ENCODE results near the gene DLG1. TPM values are rescaled to one million over a fixed set of nuclear protein-coding genes. Genes with fewer than 3 reads are reported as not detected.
"Not testable (repeated sequence)": the region's sequence is repeated elsewhere in the genome, so short reads cannot be mapped to it uniquely, and the experiment has no call there.

The DLG1 gene
- total and polyA plus RNA-seq, 2 donors from 2014 or later, result 19.4 to 101 TPM

- Histone ChIP-seq H3K36me3 (ENCODE audit: control insufficient read depth in 2 of 3, insufficient read depth in 3 of 3, low read length in 3 of 3) (no peaks in the 10 kb centered on the region), H3K9me3 (ENCODE audit: control insufficient read depth in 2 of 3, insufficient read depth in 1 of 3, low read length in 3 of 3) (no peaks in the 10 kb centered on the region), H3K27me3 (ENCODE audit: control insufficient read depth, insufficient read depth, low read length) (no peaks in the 10 kb centered on the region), H3K4me3 (ENCODE audit: low read length in 3 of 3) (no peak overlapping the region), H3K27ac (ENCODE audit: low read depth in 2 of 2, low read length in 2 of 2) (no peak overlapping the region), H3K4me1 (ENCODE audit: control insufficient read depth in 2 of 3, insufficient read depth in 2 of 3, low read depth in 1 of 3, low read length in 3 of 3) (peaks cover 0 to 3% (median 0%) of the 10 kb centered on the region in 3 donors), H3K9ac (ENCODE audit: low read length in 3 of 3) (no peak overlapping the region)
- intact Hi-C loops (cut with DNase I), result no loop called here
- FAIRE-seq (no peak), DNase-seq (no peak)
- TF ChIP-seq CTCF (IDR thresholded peaks at IDR 0.05; ENCODE audit: borderline replicate concordance, extremely low read depth, insufficient read depth), result no peak
These were observed 86.1 kb downstream of the DLG1 start for GRCh38 chr3:197212290-197212689.

- intact Hi-C loops (cut with DNase I); H3K36me3 ChIP-seq (ENCODE audit: control insufficient read depth in 2 of 3, insufficient read depth in 3 of 3, low read length in 3 of 3); FAIRE-seq; H3K4me3 ChIP-seq (ENCODE audit: low read length in 3 of 3); H3K9ac ChIP-seq (ENCODE audit: low read length in 3 of 3); H3K9me3 ChIP-seq (ENCODE audit: control insufficient read depth in 2 of 3, insufficient read depth in 1 of 3, low read length in 3 of 3); H3K27me3 ChIP-seq (ENCODE audit: control insufficient read depth, insufficient read depth, low read length); DNase-seq; H3K27ac ChIP-seq (ENCODE audit: low read depth in 2 of 2, low read length in 2 of 2); H3K4me1 ChIP-seq (ENCODE audit: control insufficient read depth in 2 of 3, insufficient read depth in 2 of 3, low read depth in 1 of 3, low read length in 3 of 3): not testable (repeated sequence)
These were observed 86.7 kb downstream of the DLG1 start for GRCh38 chr3:197211698-197212097.

GRCh38 chr3:197209366-197210260 lies 88.8 kb downstream of the DLG1 start:
- Histone ChIP-seq H3K27ac (ENCODE audit: low read depth in 2 of 2, low read length in 2 of 2) (no peak overlapping the region), H3K4me3 (ENCODE audit: low read length in 3 of 3) (no peak overlapping the region), H3K9ac (ENCODE audit: low read length in 3 of 3) (no peak overlapping the region), H3K36me3 (ENCODE audit: control insufficient read depth in 2 of 3, insufficient read depth in 3 of 3, low read length in 3 of 3) (no peaks in the 10 kb centered on the region), H3K4me1 (ENCODE audit: control insufficient read depth in 2 of 3, insufficient read depth in 2 of 3, low read depth in 1 of 3, low read length in 3 of 3) (peaks cover 0 to 3% (median 0%) of the 10 kb centered on the region in 3 donors), H3K27me3 (ENCODE audit: control insufficient read depth, insufficient read depth, low read length) (no peaks in the 10 kb centered on the region), H3K9me3 (ENCODE audit: control insufficient read depth in 2 of 3, insufficient read depth in 1 of 3, low read length in 3 of 3) (no peaks in the 10 kb centered on the region)
- DNase-seq (no peak), FAIRE-seq (no peak)
- no peak for TF ChIP-seq CTCF (IDR thresholded peaks at IDR 0.05; ENCODE audit: borderline replicate concordance, extremely low read depth, insufficient read depth)
- intact Hi-C loops (cut with DNase I), result no loop called here

GRCh38 chr3:197206913-197207312 lies 91.5 kb downstream of the DLG1 start:
- H3K9me3 ChIP-seq (ENCODE audit: control insufficient read depth in 2 of 3, insufficient read depth in 1 of 3, low read length in 3 of 3), result no peaks in the 10 kb centered on the region
- FAIRE-seq, result no peak
- no peaks in the 10 kb centered on the region for H3K36me3 ChIP-seq (ENCODE audit: control insufficient read depth in 2 of 3, insufficient read depth in 3 of 3, low read length in 3 of 3)
- intact Hi-C loops (cut with DNase I), result no loop called here
- DNase-seq, result no peak
- H3K27ac ChIP-seq (ENCODE audit: low read depth in 2 of 2, low read length in 2 of 2), result no peak overlapping the region
- TF ChIP-seq CTCF (IDR thresholded peaks at IDR 0.05; ENCODE audit: borderline replicate concordance, extremely low read depth, insufficient read depth), result no peak
- no peak overlapping the region for H3K9ac ChIP-seq (ENCODE audit: low read length in 3 of 3)
- peaks cover 0 to 5% (median 0%) of the 10 kb centered on the region in 3 donors for H3K4me1 ChIP-seq (ENCODE audit: control insufficient read depth in 2 of 3, insufficient read depth in 2 of 3, low read depth in 1 of 3, low read length in 3 of 3)
- H3K4me3 ChIP-seq (ENCODE audit: low read length in 3 of 3), result no peak overlapping the region
- no peaks in the 10 kb centered on the region for H3K27me3 ChIP-seq (ENCODE audit: control insufficient read depth, insufficient read depth, low read length)
